Mucosa of gallbladder (tissue), 1 donor: Measurements from ENCODE around the gene ILF3. TPM values are rescaled to one million over a fixed set of nuclear protein-coding genes. Genes with fewer than 3 reads are reported as not detected.

ENCODE experiments used
- DNase-seq: peaks from one replicate; pipeline ENCODE4 v3.0.0-alpha.2; 2020; ENCODE audit warnings: low spot score
- total RNA-seq: library from RNA; stranded (reverse); gene quantifications from one replicate; pipeline ENCODE4 v1.2.1, GENCODE V29; 2021
- donor health status: DM: no; HTN: no; CAD: no.

Gene ILF3
- total RNA-seq, 1 donor from 2014 or later, result 162 TPM

DNA sequence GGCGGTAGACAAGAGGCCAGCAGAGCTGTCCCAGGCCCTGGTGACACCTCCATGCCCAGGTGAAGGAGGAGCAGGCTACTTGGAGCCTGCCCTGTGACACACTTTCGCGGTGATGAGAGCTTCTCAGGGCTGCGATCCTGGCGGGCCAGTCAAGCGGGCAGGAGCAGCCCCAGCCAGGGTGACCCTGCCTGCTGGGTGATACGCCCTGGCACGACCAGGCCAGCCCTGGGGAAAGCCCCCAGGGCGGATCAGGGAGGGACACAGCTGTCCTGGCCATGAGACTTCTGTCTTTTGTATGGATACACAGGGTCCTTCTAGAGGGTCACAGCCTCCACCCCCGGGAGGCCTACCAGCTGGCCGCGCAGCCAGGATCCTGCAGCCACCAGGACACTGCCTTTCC lies 76.8 kb downstream of the ILF3 start:
- no peak for DNase-seq

DNA sequence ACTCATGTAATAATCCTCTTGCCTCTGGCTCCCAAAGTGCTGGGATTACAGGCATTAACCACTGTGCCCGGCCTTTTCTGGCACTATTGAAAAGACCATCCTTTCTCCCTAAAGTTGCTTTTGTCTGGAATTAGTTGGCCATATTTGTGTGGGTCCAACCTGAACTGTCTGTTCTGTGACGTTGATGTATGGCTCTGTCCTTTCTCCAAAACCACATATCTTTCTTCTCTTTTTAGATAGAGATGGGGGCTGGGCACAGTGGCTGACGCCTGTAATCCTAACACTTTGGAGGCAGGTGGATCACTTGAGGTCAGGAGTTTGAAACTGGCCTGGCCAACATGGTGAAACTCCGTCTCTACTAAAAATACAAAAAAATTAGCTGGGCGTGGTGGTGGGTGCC lies 81.6 kb downstream of the ILF3 start:
- no peak for DNase-seq

- no peak for DNase-seq
These were observed 82.0 kb downstream of the ILF3 start for GRCh38 chr19:10736189-10736588.

DNA sequence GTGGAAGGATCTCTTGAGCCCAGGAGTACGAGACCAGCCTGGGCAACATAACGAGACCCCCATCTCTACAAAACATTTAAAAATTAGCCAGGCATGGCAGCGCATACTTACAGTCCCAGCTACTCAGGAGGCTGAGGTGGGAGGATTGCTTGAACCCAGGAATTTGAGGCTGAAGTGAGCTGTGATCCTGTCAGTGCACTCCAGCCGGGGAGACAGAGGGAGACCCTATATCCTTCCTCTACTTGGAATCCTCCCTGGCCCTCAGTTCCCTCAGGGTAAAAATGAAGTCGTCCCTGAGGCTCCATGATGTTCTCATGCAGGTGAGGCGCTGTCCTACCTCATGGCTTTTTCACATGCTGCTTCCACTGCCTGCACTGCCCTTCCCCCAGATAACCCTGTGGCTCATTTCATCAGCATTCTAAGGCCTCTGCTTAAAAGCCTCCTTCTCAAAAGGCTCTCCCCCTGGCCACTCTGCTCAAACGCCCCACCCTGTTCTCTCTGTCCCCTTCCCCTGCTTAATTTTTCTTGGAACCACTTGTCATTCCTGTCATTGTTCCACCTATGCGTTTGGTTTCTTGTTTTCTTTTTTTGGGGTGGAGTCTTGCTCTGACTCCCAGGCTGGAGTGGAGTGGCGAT lies 82.9 kb downstream of the ILF3 start:
- DNase-seq, result no peak

DNA sequence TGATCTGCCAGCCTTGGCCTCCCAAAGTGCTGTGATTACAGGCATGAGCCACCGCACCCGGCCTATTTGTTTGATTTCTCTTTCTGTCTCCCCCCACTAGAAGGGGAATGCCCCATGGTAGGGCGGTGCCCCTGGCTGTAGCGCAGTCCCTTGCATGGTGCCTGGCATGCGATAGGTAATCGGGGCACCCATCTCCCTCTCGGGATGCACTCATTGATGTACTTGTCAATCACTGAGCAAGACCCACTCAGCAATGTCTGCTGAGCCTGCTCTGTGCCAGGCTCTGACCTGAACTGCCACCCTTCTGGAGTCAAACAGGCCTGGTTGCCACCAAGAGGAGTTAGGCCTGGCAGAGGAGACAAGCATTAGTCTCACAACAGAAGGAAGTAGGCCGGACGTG lies 83.6 kb downstream of the ILF3 start:
- no peak for DNase-seq

DNA sequence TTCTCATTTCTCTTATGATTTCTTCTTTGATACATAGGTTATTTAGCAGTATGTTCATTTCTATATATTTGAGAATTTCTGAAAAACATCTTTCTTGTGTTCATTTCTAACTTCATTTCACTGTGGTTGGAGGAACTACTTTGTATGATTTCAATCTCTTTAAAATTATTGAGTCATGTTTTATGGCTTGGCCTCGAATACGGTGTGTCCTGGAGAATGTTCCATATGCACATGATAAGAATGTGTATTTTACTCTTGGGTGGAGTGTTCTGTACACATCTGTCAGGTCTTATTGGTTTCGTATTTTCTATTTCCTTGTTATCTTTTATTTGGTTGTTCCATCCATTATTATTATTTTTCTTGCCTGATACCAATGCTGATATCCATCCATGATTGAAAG lies 86.7 kb downstream of the ILF3 start:
- DNase-seq, result no peak

Other genes starting within 250 kb of the ILF3 start
- gene PDE4A, start 233.8 kb upstream of the ILF3 start, total RNA-seq, result 15.6 TPM
- gene KEAP1, start 151.0 kb upstream of the ILF3 start, total RNA-seq, result 81.7 TPM
- 0.20 TPM for gene S1PR5, start 136.9 kb upstream of the ILF3 start, total RNA-seq
- 29.5 TPM for gene ATG4D, start 110.4 kb upstream of the ILF3 start, total RNA-seq
- gene KRI1, start 88.3 kb upstream of the ILF3 start, total RNA-seq, result 21.1 TPM
- gene CDKN2D, start 85.4 kb upstream of the ILF3 start, total RNA-seq, result 6.2 TPM
- 88.3 TPM for gene AP1M2, start 67.0 kb upstream of the ILF3 start, total RNA-seq
- 223 TPM for gene SLC44A2, start 28.8 kb upstream of the ILF3 start, total RNA-seq
- 48.2 TPM for gene QTRT1, start 47.1 kb downstream of the ILF3 start, total RNA-seq
- gene DNM2, start 63.7 kb downstream of the ILF3 start, total RNA-seq, result 227 TPM
- gene TMED1, start 181.9 kb downstream of the ILF3 start, total RNA-seq, result 30.2 TPM
- 0.78 TPM for gene C19orf38, start 194.1 kb downstream of the ILF3 start, total RNA-seq
- gene CARM1, start 217.2 kb downstream of the ILF3 start, total RNA-seq, result 33.5 TPM